Ectodermal cell (in vitro differentiated cells): ENCODE measurements around the gene CDC37.
A peak's percentile ranks its signal among the peaks of the same experiment; 100 is the strongest.

ENCODE experiments used
- H3K27ac ChIP-seq: 2 replicates; pipeline ENCODE4 v1.7.0; 2013; ENCODE audit warnings: mild to moderate bottlenecking, low read depth, low read length; ENCODE audit not compliant: insufficient read depth, poor library complexity, severe bottlenecking
- H3K27me3 ChIP-seq: 2 replicates; pipeline ENCODE4 v1.7.0; 2013; ENCODE audit warnings: mild to moderate bottlenecking, low read length; ENCODE audit not compliant: insufficient read depth, control insufficient read depth, poor library complexity, severe bottlenecking
- H3K36me3 ChIP-seq: one replicate; pipeline ENCODE4 v1.7.0; 2013; ENCODE audit warnings: low read length; ENCODE audit not compliant: control insufficient read depth, insufficient read depth
- H3K4me1 ChIP-seq: one replicate; pipeline ENCODE4 v1.7.0; 2013; ENCODE audit warnings: low read length; ENCODE audit not compliant: control insufficient read depth, insufficient read depth
- H3K4me3 ChIP-seq: 2 replicates; pipeline ENCODE4 v1.7.0; 2013; ENCODE audit warnings: low read depth, low read length, control low read depth; ENCODE audit not compliant: insufficient read depth
- H3K9me3 ChIP-seq: 2 replicates; pipeline ENCODE4 v1.7.0; 2013; ENCODE audit warnings: mild to moderate bottlenecking, low read length, moderate library complexity; ENCODE audit not compliant: control insufficient read depth
- WGBS, 2 experiments: methylation state at CpG; one replicate each; pipeline ENCODE4 v1.1.7; 2013; ENCODE audit warnings: missing lambda C conversion rate in 2 of 2; 5-methylcytosine and 5-hydroxymethylcytosine counted together

Gene CDC37

DNA sequence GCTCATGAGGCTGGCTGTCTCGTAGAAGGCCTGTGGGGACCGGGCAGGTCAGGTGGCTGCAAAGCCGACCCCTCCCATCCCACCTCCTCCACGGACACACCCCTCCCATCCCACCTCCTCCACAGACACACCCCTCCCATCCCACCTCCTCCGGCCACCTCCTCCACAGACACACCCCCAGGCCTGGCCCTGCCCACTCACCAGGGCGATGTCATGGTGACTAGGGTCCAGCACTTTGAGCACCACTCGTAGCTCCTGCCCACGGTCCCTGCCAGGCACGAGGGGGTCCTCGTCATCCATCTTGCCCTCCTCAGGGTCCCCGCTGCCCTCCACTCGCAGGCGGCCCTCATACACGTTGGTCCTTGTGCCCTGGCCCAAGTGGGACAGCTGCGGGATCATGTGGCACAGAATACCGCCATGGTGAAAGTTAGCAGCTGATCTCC is 41.8 kb downstream of the CDC37 start:
- peaks cover 14% of the 10 kb centered on the region for H3K36me3 ChIP-seq
- H3K4me1 ChIP-seq, result no peaks in the 10 kb centered on the region
- H3K9me3 ChIP-seq, result no peaks in the 10 kb centered on the region
- WGBS, 2 experiments, result 88% methylated on average over 16 of the region's 16 CpGs
- no peaks in the 10 kb centered on the region for H3K27me3 ChIP-seq
- no peak overlapping the region for H3K4me3 ChIP-seq
- H3K27ac ChIP-seq, result no peak overlapping the region

GRCh38 chr19:10356431-10356830 is 46.9 kb downstream of the CDC37 start:
- Histone ChIP-seq H3K27ac (no peak overlapping the region), H3K27me3 (no peaks in the 10 kb centered on the region), H3K4me1 (peaks cover 3% of the 10 kb centered on the region), H3K36me3 (peaks cover 6% of the 10 kb centered on the region), H3K4me3 (no peak overlapping the region), H3K9me3 (no peaks in the 10 kb centered on the region)
- 95 to 96% methylated on average over 12 of the region's 12 CpGs for WGBS, 2 experiments

GRCh38 chr19:10353793-10354391 is 49.5 kb downstream of the CDC37 start:
- WGBS, 2 experiments, result 26 to 37% methylated on average over 32 of the region's 32 CpGs
- peak overlapping the region; percentile 34 for H3K4me3 ChIP-seq

DNA sequence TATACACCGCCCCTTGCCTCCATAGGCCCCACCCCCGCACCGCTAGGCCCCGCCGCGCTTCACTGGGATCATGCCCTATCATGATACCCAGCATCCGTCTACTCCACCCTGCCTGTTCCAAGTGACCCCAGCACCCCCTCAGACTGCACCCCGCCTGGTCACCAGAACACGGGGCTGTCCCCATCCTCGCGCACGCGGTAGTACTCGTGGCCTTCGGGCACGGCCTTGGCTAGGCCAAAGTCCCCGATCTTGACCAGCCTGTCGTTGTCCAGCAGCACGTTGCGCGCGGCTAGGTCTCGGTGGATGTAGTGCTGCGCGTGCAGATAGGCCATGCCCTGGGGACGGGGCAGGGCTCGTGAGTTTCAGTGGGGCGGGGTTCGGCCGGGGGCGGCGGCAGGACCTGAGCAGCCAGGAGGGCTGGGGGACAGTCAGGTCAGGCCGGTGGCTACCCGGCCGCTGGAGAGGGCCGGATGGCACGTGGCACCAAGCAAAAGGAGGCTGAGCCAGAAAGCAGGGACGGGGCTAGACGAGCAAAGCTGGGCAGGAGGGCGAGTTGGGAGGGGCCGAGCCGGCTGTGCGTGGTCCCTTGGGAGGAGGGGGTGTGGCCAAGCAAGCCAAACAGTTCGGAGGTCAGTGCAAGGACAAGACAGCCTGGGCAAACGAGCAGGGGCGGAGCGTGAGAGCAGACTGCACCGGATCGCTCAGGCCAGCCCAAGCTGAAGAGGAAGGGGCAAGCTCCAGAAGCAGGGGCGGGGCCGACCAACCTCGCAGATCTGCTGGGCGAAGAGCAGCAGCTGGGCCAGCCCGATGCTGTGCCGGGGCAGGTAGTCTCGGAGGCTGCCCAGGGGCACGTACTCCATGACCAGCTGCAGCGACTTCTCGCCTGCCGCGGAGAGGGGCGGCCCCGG is 50.3 kb downstream of the CDC37 start:
- H3K4me1 ChIP-seq, result peaks cover 3% of the 10 kb centered on the region
- peaks cover 5% of the 10 kb centered on the region for H3K36me3 ChIP-seq
- peak overlapping the region; percentile 34 for H3K4me3 ChIP-seq
- no peaks in the 10 kb centered on the region for H3K9me3 ChIP-seq
- peak overlapping the region; percentile 77 for H3K27ac ChIP-seq
- H3K27me3 ChIP-seq, result no peaks in the 10 kb centered on the region
- WGBS, 2 experiments, result 25 to 32% methylated on average over 63 of the region's 63 CpGs

More at GRCh38 chr19:10353793-10354391, 49.5 kb downstream of the CDC37 start:
- Histone ChIP-seq H3K27me3 (no peaks in the 10 kb centered on the region), H3K36me3 (peaks cover 6% of the 10 kb centered on the region), H3K4me1 (peaks cover 3% of the 10 kb centered on the region), H3K27ac (peak overlapping the region; percentile 77), H3K9me3 (no peaks in the 10 kb centered on the region)

DNA sequence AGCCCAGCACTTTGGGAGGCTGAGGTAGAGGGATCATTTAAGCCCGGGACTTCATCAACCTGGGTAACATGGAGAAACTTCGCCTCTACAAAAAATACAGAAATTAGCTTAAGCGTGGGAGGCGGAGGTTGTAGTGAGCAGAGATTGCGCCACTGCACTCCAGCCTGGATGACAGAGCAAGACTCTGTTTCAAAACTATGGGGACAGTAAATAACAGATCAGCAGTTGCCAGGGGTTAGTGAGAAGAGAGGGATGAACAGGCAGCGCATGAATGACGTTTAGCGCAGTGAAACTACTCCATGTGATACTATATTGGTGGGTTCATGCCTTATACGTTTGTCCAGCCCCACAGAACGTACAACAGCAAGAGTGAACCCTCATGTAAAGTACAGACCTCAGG is 56.8 kb downstream of the CDC37 start:
- Histone ChIP-seq H3K9me3 (no peaks in the 10 kb centered on the region), H3K27me3 (no peaks in the 10 kb centered on the region), H3K4me1 (no peaks in the 10 kb centered on the region), H3K36me3 (no peaks in the 10 kb centered on the region), H3K27ac (no peak overlapping the region), H3K4me3 (no peak overlapping the region)
- WGBS, 2 experiments, result 93% methylated on average over 10 of the region's 10 CpGs

- no peaks in the 10 kb centered on the region for H3K36me3 ChIP-seq
- WGBS, 2 experiments, result 94 to 96% methylated on average over 8 to 10 of the region's 10 CpGs
These were observed 58.6 kb downstream of the CDC37 start for GRCh38 chr19:10344780-10345179.

DNA sequence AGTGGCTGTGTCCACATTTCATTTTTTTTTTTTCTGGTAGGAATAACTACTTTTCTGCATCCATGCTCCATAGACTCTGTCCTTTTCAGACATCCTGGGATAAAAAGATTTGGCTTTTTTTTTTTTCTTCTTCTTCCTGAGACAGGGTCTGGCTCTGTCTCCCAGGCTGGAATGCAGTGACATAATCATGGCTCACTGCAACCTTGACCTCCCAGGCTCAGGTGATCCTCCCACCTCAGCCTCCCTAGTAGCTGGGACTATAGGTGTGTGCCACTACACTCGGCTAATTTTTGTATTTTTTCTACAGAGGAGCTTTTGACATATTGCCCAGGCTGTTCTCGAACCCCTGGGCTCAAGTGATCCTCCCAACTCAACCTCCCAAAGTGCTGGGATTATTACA is 59.8 kb downstream of the CDC37 start:
- no peaks in the 10 kb centered on the region for H3K4me1 ChIP-seq
- H3K9me3 ChIP-seq, result no peaks in the 10 kb centered on the region
- WGBS, 2 experiments, result 82 to 90% methylated on average over 2 of the region's 2 CpGs
- H3K36me3 ChIP-seq, result no peaks in the 10 kb centered on the region
- H3K4me3 ChIP-seq, result no peak overlapping the region
- H3K27ac ChIP-seq, result no peak overlapping the region
- no peaks in the 10 kb centered on the region for H3K27me3 ChIP-seq

More at GRCh38 chr19:10344780-10345179, 58.6 kb downstream of the CDC37 start:
- no peaks in the 10 kb centered on the region for H3K9me3 ChIP-seq
- no peak overlapping the region for H3K4me3 ChIP-seq
- no peaks in the 10 kb centered on the region for H3K27me3 ChIP-seq
- H3K4me1 ChIP-seq, result no peaks in the 10 kb centered on the region
- H3K27ac ChIP-seq, result no peak overlapping the region
